Lower lobe of right lung (tissue), 2 donors: ENCODE measurements around the gene VPS26C. TPM values are rescaled to one million over a fixed set of nuclear protein-coding genes. Genes with fewer than 3 reads are reported as not detected.

ENCODE experiments used
- ATAC-seq, 2 donors: fragments of 200-7000 bp; cut with Tn5 transposase; one replicate each; pipeline ENCODE4 v1.9.1; 2020 to 2022; ENCODE audit warnings: mild to moderate bottlenecking in 2 of 2, moderate library complexity in 2 of 2
- DNase-seq: peaks from one replicate; pipeline ENCODE4 v3.0.0-alpha.2; 2020
- H3K27ac ChIP-seq: fragments of 200-600 bp; one replicate; pipeline ENCODE4 v1.8.0; 2022
- H3K27me3 ChIP-seq: fragments of 200-600 bp; one replicate; pipeline ENCODE4 v1.8.0; 2022; ENCODE audit warnings: low read depth
- H3K36me3 ChIP-seq: fragments of 200-600 bp; one replicate; pipeline ENCODE4 v1.8.0; 2022; ENCODE audit warnings: mild to moderate bottlenecking
- H3K4me1 ChIP-seq: fragments of 200-600 bp; one replicate; pipeline ENCODE4 v1.8.0; 2022
- H3K4me3 ChIP-seq: fragments of 200-600 bp; one replicate; pipeline ENCODE4 v1.8.0; 2022; ENCODE audit warnings: mild to moderate bottlenecking
- H3K9me3 ChIP-seq: fragments of 200-600 bp; one replicate; pipeline ENCODE4 v1.8.0; 2022
- CTCF ChIP-seq: fragments of 200-600 bp; IDR thresholded peaks from one replicate; pipeline ENCODE4 v1.8.0; 2022; ENCODE audit warnings: antibody characterized with exemption, mild to moderate bottlenecking
- intact Hi-C: fragments of 100-400 bp; cut with DNase I; formaldehyde crosslinking; loops from one replicate; pipeline ENCODE4 v1.11.0; 2022
- total RNA-seq: library from RNA; stranded (reverse); fragmentation: NEBNext Ultra II Directional; extraction: Animal tissue kit (Norgen Biotek cat#: 25700); gene quantifications from one replicate; pipeline ENCODE4 v1.2.1, GENCODE V29; 2021
- donor health status: DM: no; HTN: yes; CAD: no; lungs with severe emphysema.

The VPS26C gene
- total RNA-seq, 1 donor from 2014 or later: 62.2 TPM

DNA sequence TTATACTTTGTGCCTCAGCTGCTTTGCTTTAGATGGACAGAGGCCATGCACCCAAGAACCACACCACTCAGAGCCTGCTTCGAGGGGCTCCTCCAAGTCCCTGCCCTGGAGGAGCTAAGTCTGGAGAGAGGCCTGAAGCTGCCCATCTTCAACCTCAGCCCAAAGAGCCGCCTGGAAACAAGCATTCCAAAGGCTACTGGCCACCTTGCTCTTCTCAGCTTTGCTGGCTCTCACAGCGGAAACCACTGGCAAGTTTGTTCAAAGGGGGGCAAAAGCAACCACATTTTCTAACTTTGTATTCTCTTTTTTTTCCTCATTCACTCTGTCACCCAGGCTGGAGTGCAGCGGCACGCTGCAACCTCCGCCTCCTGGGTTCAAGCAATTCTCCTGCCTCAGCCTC lies 23.2 kb downstream of the VPS26C start:
- Histone ChIP-seq H3K27ac (no peak overlapping the region), H3K4me1 (peaks cover 15% of the 10 kb centered on the region), H3K36me3 (peaks cover 27% of the 10 kb centered on the region), H3K9me3 (no peaks in the 10 kb centered on the region), H3K27me3 (no peaks in the 10 kb centered on the region), H3K4me3 (no peak overlapping the region)
- no peak for ATAC-seq
- no peak for DNase-seq
- intact Hi-C loops: no loop called here
- TF ChIP-seq CTCF: no peak

DNA sequence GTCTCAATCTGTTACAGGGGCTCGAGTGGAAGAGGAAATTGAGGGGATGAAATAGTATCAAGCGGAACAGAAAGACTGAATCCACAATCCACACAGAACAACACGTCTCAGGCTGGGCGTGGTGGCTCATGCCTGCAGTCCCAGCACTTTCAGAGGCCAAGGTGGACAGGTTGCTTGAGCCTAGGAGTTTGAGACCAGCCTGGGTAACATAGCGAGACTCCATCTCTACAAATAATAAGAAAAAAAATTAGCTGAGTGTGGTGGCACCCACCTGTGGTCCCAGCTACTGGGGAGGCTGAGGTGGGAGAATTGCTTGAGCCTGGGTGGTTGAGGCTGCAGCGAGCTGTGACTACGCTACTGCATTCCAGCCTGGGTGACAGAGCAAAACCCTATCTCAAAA lies 25.7 kb downstream of the VPS26C start:
- ATAC-seq (no peak), DNase-seq (no peak)
- intact Hi-C loops: no loop called here
- H3K36me3 ChIP-seq: peaks cover 52% of the 10 kb centered on the region
- H3K4me3 ChIP-seq: no peak overlapping the region
- H3K4me1 ChIP-seq: peaks cover 24% of the 10 kb centered on the region
- no peaks in the 10 kb centered on the region for H3K9me3 ChIP-seq
- TF ChIP-seq CTCF: no peak
- no peak overlapping the region for H3K27ac ChIP-seq
- H3K27me3 ChIP-seq: no peaks in the 10 kb centered on the region

GRCh38 chr21:37240978-37241377 lies 26.2 kb downstream of the VPS26C start:
- no peak overlapping the region for H3K4me3 ChIP-seq
- ATAC-seq: no peak
- H3K9me3 ChIP-seq: no peaks in the 10 kb centered on the region
- H3K27ac ChIP-seq: no peak overlapping the region
- peaks cover 56% of the 10 kb centered on the region for H3K36me3 ChIP-seq
- no peak for TF ChIP-seq CTCF
- H3K27me3 ChIP-seq: no peaks in the 10 kb centered on the region
- intact Hi-C loops: no loop called here
- peaks cover 24% of the 10 kb centered on the region for H3K4me1 ChIP-seq
- no peak for DNase-seq

GRCh38 chr21:37237764-37238163 lies 29.4 kb downstream of the VPS26C start:
- no peaks in the 10 kb centered on the region for H3K9me3 ChIP-seq
- H3K27me3 ChIP-seq: no peaks in the 10 kb centered on the region
- H3K36me3 ChIP-seq: peaks cover 85% of the 10 kb centered on the region
- no peak overlapping the region for H3K4me3 ChIP-seq
- H3K4me1 ChIP-seq: peaks cover 8% of the 10 kb centered on the region
- ATAC-seq (no peak), DNase-seq (no peak)
- no peak overlapping the region for H3K27ac ChIP-seq
- no peak for TF ChIP-seq CTCF
- intact Hi-C loops: no loop called here

GRCh38 chr21:37237346-37237745 lies 29.8 kb downstream of the VPS26C start:
- H3K9me3 ChIP-seq: no peaks in the 10 kb centered on the region
- no peak for DNase-seq
- H3K4me1 ChIP-seq: peaks cover 8% of the 10 kb centered on the region
- no peaks in the 10 kb centered on the region for H3K27me3 ChIP-seq
- no peak overlapping the region for H3K27ac ChIP-seq
- TF ChIP-seq CTCF: no peak
- no peak overlapping the region for H3K4me3 ChIP-seq
- ATAC-seq: no peak
- H3K36me3 ChIP-seq: peaks cover 89% of the 10 kb centered on the region
- intact Hi-C loops: no loop called here
